Smooth muscle cell (in vitro differentiated cells): ENCODE results near the gene TXNRD1. TPM values are rescaled to one million over a fixed set of nuclear protein-coding genes. Genes with fewer than 3 reads are reported as not detected.
"Not testable (repeated sequence)": the region's sequence is repeated elsewhere in the genome, so short reads cannot be mapped to it uniquely, and the experiment has no call there.

ENCODE experiments used
- DNase-seq: peaks from one replicate; lab custom pipeline; 2025; ENCODE audit not compliant: unreplicated experiment; lab: John Stamatoyannopoulos, UW
- H2AFZ ChIP-seq: fragments of 200-600 bp; sonication (generic); 2 replicates; pipeline ENCODE4 v1.6.0; 2016; ENCODE audit warnings: antibody characterized with exemption, low read depth, mild to moderate bottlenecking
- H3F3A ChIP-seq: fragments of 200-600 bp; sonication (generic); 2 replicates; pipeline ENCODE4 v1.6.0; 2017; ENCODE audit warnings: antibody characterized with exemption, low read depth
- H3K27ac ChIP-seq: fragments of 200-600 bp; sonication (generic); 2 replicates; pipeline ENCODE4 v1.5.1; 2016; ENCODE audit warnings: low read depth, mild to moderate bottlenecking
- H3K27me3 ChIP-seq: fragments of 200-600 bp; sonication (generic); 2 replicates; pipeline ENCODE4 v1.6.1; 2016; ENCODE audit warnings: low read depth, mild to moderate bottlenecking
- H3K36me3 ChIP-seq: fragments of 200-600 bp; sonication (generic); 2 replicates; pipeline ENCODE4 v1.5.1; 2016; ENCODE audit warnings: low read depth
- H3K4me1 ChIP-seq: fragments of 200-600 bp; sonication (generic); 2 replicates; pipeline ENCODE4 v1.5.1; 2016; ENCODE audit warnings: low read depth
- H3K4me2 ChIP-seq: fragments of 200-600 bp; sonication (generic); 2 replicates; pipeline ENCODE4 v1.6.0; 2016; ENCODE audit warnings: mild to moderate bottlenecking
- H3K4me3 ChIP-seq: fragments of 200-600 bp; sonication (generic); 2 replicates; pipeline ENCODE4 v1.5.1; 2016; ENCODE audit warnings: mild to moderate bottlenecking
- H3K79me2 ChIP-seq: fragments of 200-600 bp; sonication (generic); 2 replicates; pipeline ENCODE4 v1.6.0; 2016; ENCODE audit warnings: low read depth, mild to moderate bottlenecking
- H3K9ac ChIP-seq: fragments of 200-600 bp; sonication (generic); 2 replicates; pipeline ENCODE4 v1.6.0; 2016; ENCODE audit warnings: low read depth
- H3K9me3 ChIP-seq: fragments of 200-600 bp; sonication (generic); replicated peaks from 2 replicates; pipeline ENCODE4 v1.5.1; 2016; ENCODE audit warnings: low read depth
- H4K20me1 ChIP-seq: fragments of 200-600 bp; sonication (generic); 2 replicates; pipeline ENCODE4 v1.6.0; 2016; ENCODE audit warnings: low read depth
- CTCF ChIP-seq: fragments of 200-600 bp; sonication (generic); IDR thresholded peaks from 2 replicates; pipeline ENCODE4 v1.5.1; 2017; ENCODE audit warnings: borderline replicate concordance, mild to moderate bottlenecking, antibody characterized with exemption; ENCODE audit not compliant: insufficient read depth, poor library complexity, severe bottlenecking
- WGBS: methylation state at CpG from one replicate; pipeline ENCODE4 v1.1.7; 2016; ENCODE audit warnings: low lambda C conversion rate; 5-methylcytosine and 5-hydroxymethylcytosine counted together
- polyA plus RNA-seq: library from polyadenylated mRNA; unstranded; fragments of >200 nt; fragmentation: Nextera tagmentation; extraction: Ambion mirVana; gene quantifications from 2 replicates; pipeline ENCODE4 v1.2.1, GENCODE V29; 2016
- total RNA-seq: library from RNA; depleted of rRNA; stranded (reverse); fragments of >200 nt; gene quantifications from 2 replicates; pipeline ENCODE4 v1.2.3, GENCODE V29; 2014

TXNRD1 gene
- total and polyA plus RNA-seq, 2 experiments from 2014 or later, result 31.1 to 61.7 TPM

- no peak for DNase-seq
- WGBS, result 63% methylated on average over 1 of the region's 1 CpG
- H3K27me3 ChIP-seq, result no peaks in the 10 kb centered on the region
- no peak for TF ChIP-seq CTCF
- peak overlapping the region; percentile 52 for H3K27ac ChIP-seq
- H3K4me1 ChIP-seq, result no peaks in the 10 kb centered on the region
- H2AFZ ChIP-seq, result peak overlapping the region; percentile 21
- no peaks in the 10 kb centered on the region for H3K9me3 ChIP-seq
- H3K79me2 ChIP-seq, result no peaks in the 10 kb centered on the region
- H3F3A ChIP-seq, result no peaks in the 10 kb centered on the region
- no peaks in the 10 kb centered on the region for H3K36me3 ChIP-seq
- no peak overlapping the region for H3K4me3 ChIP-seq
- no peaks in the 10 kb centered on the region for H4K20me1 ChIP-seq
- H3K4me2 ChIP-seq, result peak overlapping the region; percentile 65
- H3K9ac ChIP-seq, result no peak overlapping the region
Measured at GRCh38 chr12:104263580-104264358, 48.2 kb downstream of the TXNRD1 start.

GRCh38 chr12:104265436-104265835 lies 49.9 kb downstream of the TXNRD1 start:
- H3K27me3 ChIP-seq, H3K27ac ChIP-seq, H3K79me2 ChIP-seq, H3K4me3 ChIP-seq, H2AFZ ChIP-seq, H4K20me1 ChIP-seq, H3K9ac ChIP-seq, H3F3A ChIP-seq, H3K9me3 ChIP-seq, H3K36me3 ChIP-seq, H3K4me2 ChIP-seq, DNase-seq, H3K4me1 ChIP-seq: not testable (repeated sequence)
- 96% methylated on average over 12 of the region's 24 CpGs for WGBS

GRCh38 chr12:104272938-104273337 lies 57.4 kb downstream of the TXNRD1 start:
- no peaks in the 10 kb centered on the region for H3K79me2 ChIP-seq
- no peaks in the 10 kb centered on the region for H3K27me3 ChIP-seq
- H3K36me3 ChIP-seq, result no peaks in the 10 kb centered on the region
- TF ChIP-seq CTCF, result no peak
- H2AFZ ChIP-seq, result no peak overlapping the region
- no peaks in the 10 kb centered on the region for H3F3A ChIP-seq
- no peaks in the 10 kb centered on the region for H3K4me1 ChIP-seq
- no peaks in the 10 kb centered on the region for H3K9me3 ChIP-seq
- no peak for DNase-seq
- no peak overlapping the region for H3K27ac ChIP-seq
- no peak overlapping the region for H3K4me3 ChIP-seq
- no peak overlapping the region for H3K4me2 ChIP-seq
- H4K20me1 ChIP-seq, result no peaks in the 10 kb centered on the region
- 94% methylated on average over 11 of the region's 11 CpGs for WGBS
- no peak overlapping the region for H3K9ac ChIP-seq

GRCh38 chr12:104273503-104273902 lies 57.9 kb downstream of the TXNRD1 start:
- no peak for DNase-seq
- H3K9ac ChIP-seq, result no peak overlapping the region
- no peak overlapping the region for H3K27ac ChIP-seq
- H3K27me3 ChIP-seq, result no peaks in the 10 kb centered on the region
- H3K4me1 ChIP-seq, result no peaks in the 10 kb centered on the region
- H4K20me1 ChIP-seq, result no peaks in the 10 kb centered on the region
- H3K79me2 ChIP-seq, result no peaks in the 10 kb centered on the region
- no peaks in the 10 kb centered on the region for H3F3A ChIP-seq
- no peak for TF ChIP-seq CTCF
- H3K4me3 ChIP-seq, result no peak overlapping the region
- no peaks in the 10 kb centered on the region for H3K9me3 ChIP-seq
- no peak overlapping the region for H2AFZ ChIP-seq
- no peak overlapping the region for H3K4me2 ChIP-seq
- H3K36me3 ChIP-seq, result no peaks in the 10 kb centered on the region
- WGBS, result 92% methylated on average over 11 of the region's 11 CpGs
